Right lobe of liver (tissue), 4 donors: ENCODE data around the gene UBE2E2.

Experiments
- POLR2A ChIP-seq: fragments of 450-650 bp; IDR thresholded peaks from one replicate; pipeline ENCODE4 v1.6.1; 2017; ENCODE audit warnings: antibody characterized with exemption, mild to moderate bottlenecking
- TF ChIP-seq, protein P1 (sequence below), 4 donors: fragments of 200-600 bp in 3 of 4; fragments of 450-650 bp in 1 of 4; IDR thresholded peaks; one replicate each; pipeline versions ENCODE4 v1.5.1 to v1.8.0; 2016 to 2022; ENCODE audit warnings: antibody characterized with exemption in 4 of 4, mild to moderate bottlenecking in 2 of 4
- donor health status: DM: no; HTN: no; CAD: no.
- donor health status: DM: no; HTN: no; CAD: no.
- donor health status: DM: no; HTN: yes; CAD: no.

DNA sequence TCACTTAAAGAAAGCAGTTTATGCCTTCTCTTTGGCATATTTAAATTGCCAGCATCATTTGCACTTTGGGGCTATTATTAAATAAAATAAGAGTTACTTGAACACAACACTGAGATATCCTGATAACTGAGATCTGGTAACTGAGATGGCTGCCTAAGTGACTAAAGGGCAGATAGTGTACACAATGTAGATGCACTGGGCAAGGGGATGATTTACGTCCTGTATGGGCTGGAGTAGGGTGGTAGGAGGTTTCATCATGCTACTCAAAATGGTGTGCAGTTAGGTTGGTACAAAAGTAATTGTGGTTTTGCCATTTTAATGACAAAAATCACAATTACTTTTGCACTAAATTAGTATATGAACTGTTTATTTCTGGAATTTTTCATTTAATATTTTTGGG, 196.1 kb downstream of the UBE2E2 start:
- TF ChIP-seq, protein P1, sequence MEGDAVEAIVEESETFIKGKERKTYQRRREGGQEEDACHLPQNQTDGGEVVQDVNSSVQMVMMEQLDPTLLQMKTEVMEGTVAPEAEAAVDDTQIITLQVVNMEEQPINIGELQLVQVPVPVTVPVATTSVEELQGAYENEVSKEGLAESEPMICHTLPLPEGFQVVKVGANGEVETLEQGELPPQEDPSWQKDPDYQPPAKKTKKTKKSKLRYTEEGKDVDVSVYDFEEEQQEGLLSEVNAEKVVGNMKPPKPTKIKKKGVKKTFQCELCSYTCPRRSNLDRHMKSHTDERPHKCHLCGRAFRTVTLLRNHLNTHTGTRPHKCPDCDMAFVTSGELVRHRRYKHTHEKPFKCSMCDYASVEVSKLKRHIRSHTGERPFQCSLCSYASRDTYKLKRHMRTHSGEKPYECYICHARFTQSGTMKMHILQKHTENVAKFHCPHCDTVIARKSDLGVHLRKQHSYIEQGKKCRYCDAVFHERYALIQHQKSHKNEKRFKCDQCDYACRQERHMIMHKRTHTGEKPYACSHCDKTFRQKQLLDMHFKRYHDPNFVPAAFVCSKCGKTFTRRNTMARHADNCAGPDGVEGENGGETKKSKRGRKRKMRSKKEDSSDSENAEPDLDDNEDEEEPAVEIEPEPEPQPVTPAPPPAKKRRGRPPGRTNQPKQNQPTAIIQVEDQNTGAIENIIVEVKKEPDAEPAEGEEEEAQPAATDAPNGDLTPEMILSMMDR (IDR thresholded peaks at IDR 0.05): no peak
- no peak for TF ChIP-seq POLR2A
